ENCODE data around the gene MFSD2B.
"Not testable (repeated sequence)": the region's sequence is repeated elsewhere in the genome, so short reads cannot be mapped to it uniquely, and the experiment has no call there.

MFSD2B gene

GRCh38 chr2:24009680-24010476 lies at the start of gene MFSD2B:
MFSD2B (plus strand) TSS chr2:24010085; CDS start chr2:24010097, 12 bp downstream.
- DNase-seq (ENCODE audit: low spot score), result no peak

GRCh38 chr2:23967846-23968245 lies 42.0 kb upstream of the MFSD2B start:
- DNase-seq (ENCODE audit: low spot score), result no peak

- DNase-seq (ENCODE audit: low spot score), result no peak
These were observed 33.0 kb upstream of the MFSD2B start for GRCh38 chr2:23976883-23977282.

- DNase-seq (ENCODE audit: low spot score), result peak; percentile 48
These were observed 21.5 kb upstream of the MFSD2B start for GRCh38 chr2:23988371-23988770.

- DNase-seq (ENCODE audit: low spot score), result no peak
These were observed 17.0 kb upstream of the MFSD2B start for GRCh38 chr2:23992931-23993330.

GRCh38 chr2:23993736-23994269 lies 16.1 kb upstream of the MFSD2B start:
- no peak for DNase-seq (ENCODE audit: low spot score)

GRCh38 chr2:23994567-23994966 lies 15.3 kb upstream of the MFSD2B start:
- DNase-seq (ENCODE audit: low spot score), result no peak

GRCh38 chr2:24007693-24008092 lies 2.2 kb upstream of the MFSD2B start:
- DNase-seq (ENCODE audit: low spot score), result no peak

GRCh38 chr2:24008672-24009366 lies 1.1 kb upstream of the MFSD2B start:
- no peak for DNase-seq (ENCODE audit: low spot score)

- DNase-seq (ENCODE audit: low spot score), result no peak
These were observed 562 bp upstream of the MFSD2B start for GRCh38 chr2:24009367-24009679.

- no peak for DNase-seq (ENCODE audit: low spot score)
These were observed 778 bp downstream of the MFSD2B start for GRCh38 chr2:24010477-24011249.

- DNase-seq (ENCODE audit: low spot score), result no peak
These were observed 1.6 kb downstream of the MFSD2B start for GRCh38 chr2:24011250-24012104.

GRCh38 chr2:24012521-24013188 lies 2.8 kb downstream of the MFSD2B start:
- DNase-seq (ENCODE audit: low spot score), result no peak

GRCh38 chr2:24014902-24015301 lies 5.0 kb downstream of the MFSD2B start:
- DNase-seq (ENCODE audit: low spot score), result not testable (repeated sequence)

- DNase-seq (ENCODE audit: low spot score), result no peak
These were observed 5.9 kb downstream of the MFSD2B start for GRCh38 chr2:24015562-24016375.

GRCh38 chr2:24016376-24016761 lies 6.5 kb downstream of the MFSD2B start:
- DNase-seq (ENCODE audit: low spot score), result no peak

GRCh38 chr2:24016853-24017703 lies 7.2 kb downstream of the MFSD2B start:
- no peak for DNase-seq (ENCODE audit: low spot score)

GRCh38 chr2:24017711-24018110 lies 7.8 kb downstream of the MFSD2B start:
- DNase-seq (ENCODE audit: low spot score), result no peak

- DNase-seq (ENCODE audit: low spot score), result no peak
These were observed 8.4 kb downstream of the MFSD2B start for GRCh38 chr2:24018241-24018640.

All from NAMALWA (cell line).